HEK293T (cell line): Measurements from ENCODE around the gene CLDN1.

Experiments used
- BHLHE40 ChIP-seq: fragments of 450-650 bp; IDR thresholded peaks from 2 replicates; pipeline ENCODE4 v1.6.1; 2016; ENCODE audit warnings: mild to moderate bottlenecking, moderate library complexity, borderline replicate concordance
- CTBP1 ChIP-seq: fragments of 450-650 bp; IDR thresholded peaks from 2 replicates; pipeline ENCODE4 v1.6.1; 2016; ENCODE audit warnings: borderline replicate concordance
- FOXA1 ChIP-seq: fragments of 450-650 bp; IDR thresholded peaks from 2 replicates; pipeline ENCODE4 v1.6.1; 2016; ENCODE audit warnings: mild to moderate bottlenecking
- FOXM1 ChIP-seq: fragments of 450-650 bp; IDR thresholded peaks from 2 replicates; pipeline ENCODE4 v1.6.1; 2017; ENCODE audit warnings: mild to moderate bottlenecking, borderline replicate concordance
- HDGF ChIP-seq: fragments of 450-650 bp; IDR thresholded peaks from 2 replicates; pipeline ENCODE4 v1.6.1; 2017; ENCODE audit warnings: antibody characterized with exemption, borderline replicate concordance
- NFRKB ChIP-seq: fragments of 450-650 bp; IDR thresholded peaks from 2 replicates; pipeline ENCODE4 v1.6.1; 2016; ENCODE audit warnings: mild to moderate bottlenecking, moderate library complexity
- SP1 ChIP-seq: fragments of 450-650 bp; IDR thresholded peaks from 2 replicates; pipeline ENCODE4 v1.6.1; 2017
- TARDBP ChIP-seq: fragments of 450-650 bp; IDR thresholded peaks from 2 replicates; pipeline ENCODE4 v1.6.1; 2016
- ZNF384 ChIP-seq: fragments of 450-650 bp; IDR thresholded peaks from 2 replicates; pipeline ENCODE4 v1.6.1; 2016

- TF ChIP-seq ZNF384 (no peak), SP1 (no peak), BHLHE40 (no peak), HDGF (no peak), FOXM1 (no peak), NFRKB (no peak), CTBP1 (no peak), TARDBP (no peak), FOXA1 (no peak)
Measured at GRCh38 chr3:190333961-190334360, 11.7 kb upstream of the CLDN1 start.
